Mesothelial cell of epicardium (in vitro differentiated cells): Measurements from ENCODE around the gene ST7. TPM values are rescaled to one million over a fixed set of nuclear protein-coding genes. Genes with fewer than 3 reads are reported as not detected.

Experiments
- DNase-seq, 2 experiments: peaks; one replicate each; pipeline ENCODE4 v3.0.0; 2021; ENCODE audit warnings: low spot score in 2 of 2; ENCODE audit not compliant: unreplicated experiment in 2 of 2
- H3K27ac Mint-ChIP-seq: 2 replicates; pipeline ENCODE4 v1.8.0; 2021; ENCODE audit warnings: mixed read lengths
- H3K27me3 Mint-ChIP-seq: 2 replicates; pipeline ENCODE4 v1.8.0; 2021; ENCODE audit warnings: low read depth, mixed read lengths
- H3K36me3 Mint-ChIP-seq: 2 replicates; pipeline ENCODE4 v1.8.0; 2021; ENCODE audit warnings: mixed read lengths
- H3K4me1 Mint-ChIP-seq: 2 replicates; pipeline ENCODE4 v1.8.0; 2021; ENCODE audit warnings: mixed read lengths
- H3K4me3 Mint-ChIP-seq: 2 replicates; pipeline ENCODE4 v1.8.0; 2021; ENCODE audit warnings: mild to moderate bottlenecking, moderate library complexity, mixed read lengths
- H3K9me3 Mint-ChIP-seq: 2 replicates; pipeline ENCODE4 v1.8.0; 2021; ENCODE audit warnings: mixed read lengths
- total RNA-seq: library from RNA; stranded (reverse); gene quantifications from 3 replicates; pipeline ENCODE4 v1.2.1, GENCODE V29; 2021
- TF ChIP-seq, protein P1 (sequence below): fragments of 200-600 bp; sonication (generic); IDR thresholded peaks from one replicate; pipeline ENCODE4 v1.5.0; 2021; ENCODE audit warnings: antibody characterized with exemption; ENCODE audit not compliant: unreplicated experiment

The ST7 gene
- total RNA-seq, 1 donor from 2014 or later: 40.5 TPM

DNA sequence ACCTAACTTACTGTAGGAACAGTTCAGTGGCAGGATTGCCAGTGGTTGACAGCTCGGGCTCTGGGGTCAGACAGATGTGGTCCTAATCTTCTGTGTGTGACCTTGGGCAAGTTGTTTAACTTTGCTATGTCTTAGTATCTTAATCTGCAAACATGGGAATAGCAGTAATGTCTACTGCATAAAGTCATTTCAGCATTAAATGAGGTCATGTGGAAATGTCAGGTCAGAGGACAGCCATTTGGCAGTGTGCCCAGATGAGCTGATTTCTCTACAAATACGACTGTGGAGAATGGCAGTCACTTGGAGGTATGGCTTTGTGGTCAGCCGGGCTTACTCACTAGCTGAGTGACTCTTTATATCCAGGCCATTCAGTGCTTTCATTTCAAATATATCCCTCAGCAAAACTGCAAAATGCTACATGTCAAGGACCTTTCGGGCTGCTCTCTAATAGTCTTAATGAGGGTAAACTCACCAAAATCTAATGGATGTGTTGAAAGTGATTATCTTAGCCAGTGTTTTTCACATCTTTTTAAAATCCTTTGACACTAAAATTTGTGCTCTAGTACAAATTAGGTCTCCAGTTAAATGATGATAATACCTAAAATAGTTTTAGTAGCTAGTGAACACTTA is 171.4 kb downstream of the ST7 start:
- Mint-ChIP-seq H3K4me1 (peaks cover 55% of the 10 kb centered on the region), H3K4me3 (no peak overlapping the region), H3K27me3 (no peaks in the 10 kb centered on the region), H3K27ac (peak overlapping the region; percentile 43), H3K9me3 (no peaks in the 10 kb centered on the region), H3K36me3 (peaks cover 2% of the 10 kb centered on the region)
- TF ChIP-seq, protein P1, sequence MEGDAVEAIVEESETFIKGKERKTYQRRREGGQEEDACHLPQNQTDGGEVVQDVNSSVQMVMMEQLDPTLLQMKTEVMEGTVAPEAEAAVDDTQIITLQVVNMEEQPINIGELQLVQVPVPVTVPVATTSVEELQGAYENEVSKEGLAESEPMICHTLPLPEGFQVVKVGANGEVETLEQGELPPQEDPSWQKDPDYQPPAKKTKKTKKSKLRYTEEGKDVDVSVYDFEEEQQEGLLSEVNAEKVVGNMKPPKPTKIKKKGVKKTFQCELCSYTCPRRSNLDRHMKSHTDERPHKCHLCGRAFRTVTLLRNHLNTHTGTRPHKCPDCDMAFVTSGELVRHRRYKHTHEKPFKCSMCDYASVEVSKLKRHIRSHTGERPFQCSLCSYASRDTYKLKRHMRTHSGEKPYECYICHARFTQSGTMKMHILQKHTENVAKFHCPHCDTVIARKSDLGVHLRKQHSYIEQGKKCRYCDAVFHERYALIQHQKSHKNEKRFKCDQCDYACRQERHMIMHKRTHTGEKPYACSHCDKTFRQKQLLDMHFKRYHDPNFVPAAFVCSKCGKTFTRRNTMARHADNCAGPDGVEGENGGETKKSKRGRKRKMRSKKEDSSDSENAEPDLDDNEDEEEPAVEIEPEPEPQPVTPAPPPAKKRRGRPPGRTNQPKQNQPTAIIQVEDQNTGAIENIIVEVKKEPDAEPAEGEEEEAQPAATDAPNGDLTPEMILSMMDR: no peak
- DNase-seq: no peak

DNA sequence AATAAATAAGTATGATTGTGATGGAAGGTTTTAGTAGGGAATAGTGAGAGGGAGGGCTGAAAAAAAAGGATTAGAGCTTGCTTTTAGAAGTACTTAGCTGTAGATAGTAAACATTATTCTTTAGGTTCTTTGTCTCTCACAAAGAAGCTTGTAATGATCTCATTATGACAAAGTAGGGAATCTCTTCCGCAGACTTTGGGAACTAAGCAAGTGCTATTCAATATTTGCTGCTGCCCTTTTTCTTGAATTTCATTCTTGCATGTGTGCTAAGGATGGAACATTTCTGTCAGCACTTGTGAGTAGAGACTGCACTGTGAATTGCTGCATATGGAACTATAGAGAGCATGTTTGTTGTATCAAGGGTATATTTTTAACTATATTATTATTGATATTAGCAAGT is 173.4 kb downstream of the ST7 start:
- peaks cover under 1% of the 10 kb centered on the region for H3K36me3 Mint-ChIP-seq
- no peak for DNase-seq
- H3K4me3 Mint-ChIP-seq: no peak overlapping the region
- TF ChIP-seq, protein P1: no peak
- H3K27me3 Mint-ChIP-seq: no peaks in the 10 kb centered on the region
- peaks cover 67% of the 10 kb centered on the region for H3K4me1 Mint-ChIP-seq
- peak overlapping the region; percentile 76 for H3K27ac Mint-ChIP-seq
- no peaks in the 10 kb centered on the region for H3K9me3 Mint-ChIP-seq

DNA sequence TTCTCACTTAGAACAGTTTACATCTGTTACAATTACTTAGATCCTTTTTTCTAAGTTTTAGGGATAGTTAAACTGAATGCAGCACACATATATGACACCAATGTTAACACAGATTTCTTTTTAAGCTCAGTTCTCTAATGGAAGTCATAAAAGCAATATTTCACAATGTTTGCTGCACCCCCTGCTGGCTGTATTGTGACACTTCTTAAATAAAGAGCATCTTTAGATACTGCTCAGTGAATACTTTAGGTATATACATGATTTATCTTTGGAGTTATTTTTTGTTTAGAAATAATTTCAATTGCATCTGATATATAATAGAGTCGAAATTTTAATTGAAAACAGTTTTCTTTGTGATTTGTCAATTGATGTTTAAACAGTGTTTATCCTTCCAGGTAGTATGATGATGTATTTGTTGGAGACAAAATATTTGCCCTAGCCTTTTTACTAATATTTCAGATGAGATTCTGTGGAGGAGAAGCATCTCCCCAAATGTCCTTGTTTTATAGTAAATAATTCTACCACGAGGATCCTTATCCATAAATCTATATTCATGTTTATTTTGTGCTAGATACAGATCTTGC is 174.4 kb downstream of the ST7 start:
- DNase-seq: no peak
- TF ChIP-seq, protein P1: peak; percentile 81
- Mint-ChIP-seq H3K27ac (peak overlapping the region; percentile 43), H3K27me3 (no peaks in the 10 kb centered on the region), H3K4me1 (peaks cover 76% of the 10 kb centered on the region), H3K9me3 (no peaks in the 10 kb centered on the region), H3K4me3 (no peak overlapping the region), H3K36me3 (peaks cover 8% of the 10 kb centered on the region)

DNA sequence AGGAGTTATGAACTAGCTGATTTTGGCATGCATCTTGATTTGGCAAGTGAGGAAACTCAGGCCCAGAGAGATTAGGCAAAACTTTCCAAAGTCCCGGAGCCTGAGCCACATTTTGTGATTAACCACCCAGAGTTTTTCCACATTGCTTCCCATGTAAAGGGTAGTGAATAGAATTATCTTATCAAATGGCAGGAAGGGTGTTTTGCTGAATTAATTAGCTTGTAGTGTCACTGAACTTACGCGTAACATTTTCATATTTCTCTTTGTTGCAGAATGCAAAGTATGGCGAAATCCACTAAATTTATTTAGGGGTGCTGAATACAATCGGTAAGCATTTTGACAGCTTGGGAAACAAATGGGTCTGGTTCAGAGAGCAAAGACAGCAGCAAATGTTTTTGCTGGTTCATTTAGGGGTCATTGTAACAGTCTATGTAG is 176.2 kb downstream of the ST7 start:
- peaks cover 71% of the 10 kb centered on the region for H3K4me1 Mint-ChIP-seq
- H3K9me3 Mint-ChIP-seq: no peaks in the 10 kb centered on the region
- DNase-seq: no peak
- H3K36me3 Mint-ChIP-seq: peaks cover 24% of the 10 kb centered on the region
- TF ChIP-seq, protein P1: no peak
- no peaks in the 10 kb centered on the region for H3K27me3 Mint-ChIP-seq
- no peak overlapping the region for H3K4me3 Mint-ChIP-seq
- H3K27ac Mint-ChIP-seq: peak overlapping the region; percentile 88

DNA sequence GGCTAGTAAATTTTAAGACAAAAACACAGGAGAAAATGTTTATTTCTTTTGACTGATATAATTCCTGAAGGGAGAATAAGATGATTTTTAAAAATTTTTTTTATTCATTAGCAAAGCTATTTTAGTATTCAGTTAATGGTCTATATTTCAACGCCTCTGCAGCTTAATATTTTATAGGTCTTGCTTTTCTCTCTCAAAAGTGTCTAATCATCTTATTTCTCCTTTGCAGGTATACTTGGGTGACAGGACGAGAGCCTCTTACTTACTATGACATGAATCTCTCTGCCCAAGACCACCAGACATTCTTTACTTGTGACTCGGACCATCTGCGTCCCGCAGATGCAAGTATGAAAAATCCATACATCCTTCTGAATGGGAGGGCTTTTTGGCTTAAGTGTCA is 177.0 kb downstream of the ST7 start:
- Mint-ChIP-seq H3K4me3 (no peak overlapping the region), H3K27me3 (no peaks in the 10 kb centered on the region), H3K4me1 (peaks cover 65% of the 10 kb centered on the region), H3K9me3 (no peaks in the 10 kb centered on the region), H3K36me3 (peaks cover 30% of the 10 kb centered on the region), H3K27ac (peak overlapping the region; percentile 88)
- DNase-seq: no peak
- TF ChIP-seq, protein P1: no peak
